Smooth muscle cell (in vitro differentiated cells): Measurements from ENCODE around the gene DMXL2. TPM values are rescaled to one million over a fixed set of nuclear protein-coding genes. Genes with fewer than 3 reads are reported as not detected.

Source experiments
- DNase-seq: peaks from one replicate; lab custom pipeline; 2025; ENCODE audit not compliant: unreplicated experiment; lab: John Stamatoyannopoulos, UW
- H2AFZ ChIP-seq: fragments of 200-600 bp; sonication (generic); 2 replicates; pipeline ENCODE4 v1.6.0; 2016; ENCODE audit warnings: antibody characterized with exemption, low read depth, mild to moderate bottlenecking
- H3F3A ChIP-seq: fragments of 200-600 bp; sonication (generic); 2 replicates; pipeline ENCODE4 v1.6.0; 2017; ENCODE audit warnings: antibody characterized with exemption, low read depth
- H3K27ac ChIP-seq: fragments of 200-600 bp; sonication (generic); 2 replicates; pipeline ENCODE4 v1.5.1; 2016; ENCODE audit warnings: low read depth, mild to moderate bottlenecking
- H3K27me3 ChIP-seq: fragments of 200-600 bp; sonication (generic); 2 replicates; pipeline ENCODE4 v1.6.1; 2016; ENCODE audit warnings: low read depth, mild to moderate bottlenecking
- H3K36me3 ChIP-seq: fragments of 200-600 bp; sonication (generic); 2 replicates; pipeline ENCODE4 v1.5.1; 2016; ENCODE audit warnings: low read depth
- H3K4me1 ChIP-seq: fragments of 200-600 bp; sonication (generic); 2 replicates; pipeline ENCODE4 v1.5.1; 2016; ENCODE audit warnings: low read depth
- H3K4me2 ChIP-seq: fragments of 200-600 bp; sonication (generic); 2 replicates; pipeline ENCODE4 v1.6.0; 2016; ENCODE audit warnings: mild to moderate bottlenecking
- H3K4me3 ChIP-seq: fragments of 200-600 bp; sonication (generic); 2 replicates; pipeline ENCODE4 v1.5.1; 2016; ENCODE audit warnings: mild to moderate bottlenecking
- H3K79me2 ChIP-seq: fragments of 200-600 bp; sonication (generic); 2 replicates; pipeline ENCODE4 v1.6.0; 2016; ENCODE audit warnings: low read depth, mild to moderate bottlenecking
- H3K9ac ChIP-seq: fragments of 200-600 bp; sonication (generic); 2 replicates; pipeline ENCODE4 v1.6.0; 2016; ENCODE audit warnings: low read depth
- H3K9me3 ChIP-seq: fragments of 200-600 bp; sonication (generic); replicated peaks from 2 replicates; pipeline ENCODE4 v1.5.1; 2016; ENCODE audit warnings: low read depth
- H4K20me1 ChIP-seq: fragments of 200-600 bp; sonication (generic); 2 replicates; pipeline ENCODE4 v1.6.0; 2016; ENCODE audit warnings: low read depth
- WGBS: methylation state at CpG from one replicate; pipeline ENCODE4 v1.1.7; 2016; ENCODE audit warnings: low lambda C conversion rate; 5-methylcytosine and 5-hydroxymethylcytosine counted together
- polyA plus RNA-seq: library from polyadenylated mRNA; unstranded; fragments of >200 nt; fragmentation: Nextera tagmentation; extraction: Ambion mirVana; gene quantifications from 2 replicates; pipeline ENCODE4 v1.2.1, GENCODE V29; 2016
- total RNA-seq: library from RNA; depleted of rRNA; stranded (reverse); fragments of >200 nt; gene quantifications from 2 replicates; pipeline ENCODE4 v1.2.3, GENCODE V29; 2014
- TF ChIP-seq, protein P1 (sequence below): fragments of 200-600 bp; sonication (generic); IDR thresholded peaks from 2 replicates; pipeline ENCODE4 v1.5.1; 2017; ENCODE audit warnings: borderline replicate concordance, mild to moderate bottlenecking, antibody characterized with exemption; ENCODE audit not compliant: insufficient read depth, poor library complexity, severe bottlenecking

The DMXL2 gene
- total and polyA plus RNA-seq, 2 experiments from 2014 or later, result 9.3 to 57.8 TPM

DNA sequence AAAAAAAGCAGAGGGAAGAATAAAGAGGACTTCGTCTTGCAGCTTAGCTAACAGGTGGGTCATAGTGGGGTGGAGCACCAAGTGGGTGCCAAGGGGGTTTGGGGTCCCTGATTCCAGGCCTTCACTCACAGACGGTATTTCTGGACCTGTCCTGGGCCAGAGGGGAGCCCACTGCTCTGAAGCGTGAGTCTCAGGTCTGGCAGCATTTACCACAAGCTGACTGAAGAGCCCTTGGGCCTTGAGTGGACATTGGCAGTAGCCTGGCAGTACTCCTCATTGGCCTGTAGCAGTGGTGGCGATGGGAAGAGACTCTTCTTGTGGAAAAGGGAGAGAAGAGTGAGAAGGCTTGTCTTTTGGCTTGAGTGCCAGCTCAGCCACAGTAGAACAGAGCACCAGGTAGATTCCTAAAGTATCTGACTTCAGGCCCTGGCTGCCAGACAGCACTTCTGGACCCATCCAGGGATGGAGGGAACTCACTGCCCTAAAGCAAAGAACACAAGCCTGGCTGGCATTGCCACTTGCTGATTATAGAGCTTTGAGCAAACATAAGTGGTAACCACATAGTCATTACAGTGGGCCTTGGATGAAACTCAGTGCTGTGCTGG lies 208.2 kb downstream of the DMXL2 start:
- Histone ChIP-seq H3K9me3 (no peaks in the 10 kb centered on the region), H3K9ac (no peak overlapping the region), H4K20me1 (no peaks in the 10 kb centered on the region), H3F3A (no peaks in the 10 kb centered on the region), H3K27me3 (no peaks in the 10 kb centered on the region), H3K4me3 (no peak overlapping the region), H2AFZ (no peak overlapping the region), H3K4me2 (no peak overlapping the region), H3K36me3 (no peaks in the 10 kb centered on the region), H3K4me1 (no peaks in the 10 kb centered on the region), H3K79me2 (no peaks in the 10 kb centered on the region), H3K27ac (no peak overlapping the region)
- TF ChIP-seq, protein P1, sequence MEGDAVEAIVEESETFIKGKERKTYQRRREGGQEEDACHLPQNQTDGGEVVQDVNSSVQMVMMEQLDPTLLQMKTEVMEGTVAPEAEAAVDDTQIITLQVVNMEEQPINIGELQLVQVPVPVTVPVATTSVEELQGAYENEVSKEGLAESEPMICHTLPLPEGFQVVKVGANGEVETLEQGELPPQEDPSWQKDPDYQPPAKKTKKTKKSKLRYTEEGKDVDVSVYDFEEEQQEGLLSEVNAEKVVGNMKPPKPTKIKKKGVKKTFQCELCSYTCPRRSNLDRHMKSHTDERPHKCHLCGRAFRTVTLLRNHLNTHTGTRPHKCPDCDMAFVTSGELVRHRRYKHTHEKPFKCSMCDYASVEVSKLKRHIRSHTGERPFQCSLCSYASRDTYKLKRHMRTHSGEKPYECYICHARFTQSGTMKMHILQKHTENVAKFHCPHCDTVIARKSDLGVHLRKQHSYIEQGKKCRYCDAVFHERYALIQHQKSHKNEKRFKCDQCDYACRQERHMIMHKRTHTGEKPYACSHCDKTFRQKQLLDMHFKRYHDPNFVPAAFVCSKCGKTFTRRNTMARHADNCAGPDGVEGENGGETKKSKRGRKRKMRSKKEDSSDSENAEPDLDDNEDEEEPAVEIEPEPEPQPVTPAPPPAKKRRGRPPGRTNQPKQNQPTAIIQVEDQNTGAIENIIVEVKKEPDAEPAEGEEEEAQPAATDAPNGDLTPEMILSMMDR, result no peak
- no peak for DNase-seq
- 86% methylated on average over 4 of the region's 4 CpGs for WGBS

DNA sequence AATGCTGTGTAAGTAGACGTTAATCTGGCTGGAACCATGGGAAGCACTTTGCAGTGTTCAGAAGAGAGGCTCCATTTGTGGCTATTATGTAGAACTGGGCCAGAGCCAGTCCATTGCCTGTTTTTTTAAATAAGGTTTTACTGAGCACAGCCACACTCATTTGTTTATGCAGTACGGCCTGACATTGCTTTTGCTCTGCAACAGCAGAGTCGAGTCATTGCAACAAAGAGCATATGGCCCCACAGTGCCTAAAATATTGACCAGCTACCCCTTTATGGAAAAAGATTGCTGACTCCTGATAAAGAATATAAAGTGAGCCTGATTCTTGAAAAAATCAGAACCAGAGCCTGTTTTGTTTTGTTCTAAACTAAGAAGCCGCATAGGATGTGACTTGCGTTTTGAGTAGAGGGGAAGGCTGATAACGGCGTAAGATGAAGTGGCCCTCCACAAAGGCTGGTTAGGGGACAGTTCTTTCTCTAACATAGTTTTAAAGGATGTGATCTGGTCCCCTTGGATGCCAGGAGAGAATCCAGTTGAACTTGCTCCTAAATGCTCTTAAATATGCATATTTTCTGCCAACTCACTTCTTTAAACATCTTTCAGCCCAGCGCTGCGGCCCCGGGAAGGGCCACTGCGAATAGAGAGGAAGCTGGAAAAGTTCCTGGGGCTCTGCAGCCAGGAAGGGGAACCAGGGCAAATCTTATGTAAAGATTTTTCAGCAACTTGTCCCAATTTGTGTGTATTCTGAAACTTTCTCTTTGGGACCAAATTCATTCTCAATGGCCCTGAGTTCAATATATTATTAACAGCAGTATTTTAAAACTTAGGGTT lies 216.7 kb downstream of the DMXL2 start:
- H4K20me1 ChIP-seq, result no peaks in the 10 kb centered on the region
- 76% methylated on average over 11 of the region's 11 CpGs for WGBS
- H3K27ac ChIP-seq, result no peak overlapping the region
- no peaks in the 10 kb centered on the region for H3K4me1 ChIP-seq
- H3K9me3 ChIP-seq, result no peaks in the 10 kb centered on the region
- DNase-seq, result no peak
- TF ChIP-seq, protein P1, result no peak
- H3K36me3 ChIP-seq, result no peaks in the 10 kb centered on the region
- H3K27me3 ChIP-seq, result no peaks in the 10 kb centered on the region
- H3K9ac ChIP-seq, result no peak overlapping the region
- H3K4me2 ChIP-seq, result no peak overlapping the region
- H2AFZ ChIP-seq, result no peak overlapping the region
- no peaks in the 10 kb centered on the region for H3F3A ChIP-seq
- no peak overlapping the region for H3K4me3 ChIP-seq
- H3K79me2 ChIP-seq, result no peaks in the 10 kb centered on the region

DNA sequence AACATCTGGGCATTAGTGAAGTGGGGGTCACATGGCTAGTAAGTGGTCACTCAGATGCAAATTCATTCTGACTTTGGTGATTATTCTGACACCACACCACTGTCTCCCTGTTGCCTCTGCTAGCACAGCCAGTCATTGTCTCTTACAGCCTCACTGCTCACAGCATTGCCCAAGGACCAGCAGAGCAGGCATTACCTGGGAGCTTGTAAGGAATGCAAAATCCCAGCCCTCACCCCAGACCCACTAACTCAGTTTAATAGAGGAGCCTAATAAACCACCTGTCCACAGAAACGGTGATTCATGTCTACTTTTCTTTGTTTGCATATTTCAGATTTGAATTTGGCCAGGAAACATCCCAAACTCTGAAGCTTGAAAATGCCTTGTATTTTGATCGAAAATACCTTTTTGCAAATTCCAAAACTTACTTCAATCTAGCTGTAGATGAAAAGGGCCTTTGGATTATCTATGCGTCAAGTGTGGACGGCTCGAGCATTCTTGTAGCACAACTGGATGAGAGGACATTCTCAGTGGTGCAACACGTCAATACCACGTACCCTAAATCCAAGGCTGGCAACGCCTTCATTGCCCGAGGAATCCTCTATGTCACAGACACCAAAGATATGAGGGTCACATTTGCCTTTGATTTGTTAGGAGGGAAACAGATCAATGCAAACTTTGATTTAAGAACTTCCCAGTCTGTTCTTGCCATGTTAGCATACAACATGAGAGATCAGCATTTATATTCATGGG lies 218.4 kb downstream of the DMXL2 start:
- H3K4me3 ChIP-seq, result no peak overlapping the region
- H3K36me3 ChIP-seq, result no peaks in the 10 kb centered on the region
- H3F3A ChIP-seq, result no peaks in the 10 kb centered on the region
- no peaks in the 10 kb centered on the region for H3K9me3 ChIP-seq
- no peak overlapping the region for H2AFZ ChIP-seq
- H3K4me1 ChIP-seq, result no peaks in the 10 kb centered on the region
- TF ChIP-seq, protein P1, result no peak
- DNase-seq, result no peak
- H3K27me3 ChIP-seq, result no peaks in the 10 kb centered on the region
- H3K27ac ChIP-seq, result no peak overlapping the region
- no peak overlapping the region for H3K4me2 ChIP-seq
- H4K20me1 ChIP-seq, result no peaks in the 10 kb centered on the region
- whole genome bisulfite sequencing, result 91% methylated on average over 9 of the region's 9 CpGs
- no peaks in the 10 kb centered on the region for H3K79me2 ChIP-seq
- H3K9ac ChIP-seq, result no peak overlapping the region
